Neural progenitor cell (in vitro differentiated cells): ENCODE measurements around the gene CSTF2T.

Source experiments
- CTCF ChIP-seq: fragments of 200-600 bp; sonication (generic); IDR thresholded peaks from 2 replicates; pipeline ENCODE4 v1.5.1; 2017; ENCODE audit warnings: antibody characterized with exemption, mild to moderate bottlenecking
- EZH2phosphoT487 ChIP-seq: fragments of 200-600 bp; sonication (generic); IDR thresholded peaks from 2 replicates; pipeline ENCODE4 v1.6.1; 2017; ENCODE audit warnings: antibody characterized with exemption

DNA sequence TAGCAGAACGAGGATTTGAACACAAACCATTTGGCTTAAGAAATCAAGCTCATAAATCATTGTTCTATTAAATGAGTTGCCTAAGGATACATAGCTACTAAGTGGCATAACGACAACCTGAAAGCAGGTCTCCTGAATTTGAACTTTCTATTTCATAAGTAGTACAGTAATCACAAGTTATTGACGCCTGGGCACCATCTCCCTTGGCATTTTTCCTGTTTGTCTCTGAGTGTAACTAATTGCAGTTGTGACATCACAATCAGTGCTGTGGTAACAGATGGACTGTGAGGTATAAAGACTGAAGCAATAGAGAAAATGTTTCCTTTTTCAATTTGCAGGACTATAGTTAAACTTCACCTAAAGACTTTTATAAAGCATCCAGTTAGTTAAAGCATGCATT lies 6.4 kb upstream of the CSTF2T start:
- no peak for TF ChIP-seq CTCF
- TF ChIP-seq EZH2phosphoT487 = no peak
